ENCODE data around the gene ZNF672. TPM values are rescaled to one million over a fixed set of nuclear protein-coding genes. Genes with fewer than 3 reads are reported as not detected.
"Not testable (repeated sequence)": the region's sequence is repeated elsewhere in the genome, so short reads cannot be mapped to it uniquely, and the experiment has no call there.

The ZNF672 gene
- polyA plus RNA-seq (2013, experiment 1 of 2) = 32.2 TPM
- 32.8 TPM for polyA plus RNA-seq (2013, experiment 2 of 2)

DNA sequence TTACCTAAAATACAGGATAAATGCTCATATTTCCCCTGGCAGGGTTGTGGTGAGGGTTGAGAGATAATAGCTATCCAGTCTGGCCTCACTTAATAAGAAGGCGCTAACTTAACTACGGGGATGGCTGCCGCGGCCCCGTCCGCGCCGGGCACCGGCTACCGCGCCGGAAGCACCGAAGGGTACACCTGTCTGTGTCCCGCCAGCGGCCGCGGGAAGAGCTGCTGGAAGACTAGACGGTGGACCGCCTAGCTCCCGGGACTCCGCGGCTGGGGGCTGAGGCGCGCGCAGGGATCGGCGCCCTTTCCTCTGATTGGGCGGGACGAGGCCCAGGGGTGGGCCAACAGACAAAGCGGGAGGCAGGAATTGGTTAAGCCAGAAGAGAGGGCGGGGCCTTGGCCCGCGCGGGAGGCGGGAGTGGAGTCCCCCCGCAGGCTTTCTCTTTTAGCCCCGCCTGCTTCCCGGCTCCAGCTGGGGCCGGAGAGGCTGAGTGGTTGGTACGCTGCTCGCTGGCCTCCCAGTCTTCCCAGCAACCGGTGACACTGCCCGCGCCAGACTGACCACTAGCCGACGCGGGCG lies at the start of gene ZNF672:
ZNF672 (plus strand) TSS at position 444 of the 576 bp plus-strand sequence. CDS start 9,051 bp downstream, outside the sequence.
- peak within 1 kb of the TSS; percentile 82 to 98 for H3K4me3 ChIP-seq (ENCODE audit: low read length in 2 of 2)
- peak within 1 kb of the TSS; percentile 1 for H3K4ac ChIP-seq (ENCODE audit: low read length)
- H4K8ac ChIP-seq (ENCODE audit: low read depth, low read length) = no peak within 1 kb of the TSS
- H3K79me1 ChIP-seq (ENCODE audit: low read depth, low read length) = peaks cover 3% of the 10 kb centered on the region
- no peak within 1 kb of the TSS for H2BK12ac ChIP-seq (ENCODE audit: low read length)
- peak within 1 kb of the TSS; percentile 91 for H2BK5ac ChIP-seq (ENCODE audit: low read length)
- H3K4me1 ChIP-seq (ENCODE audit: control insufficient read depth in 2 of 2, insufficient read depth in 1 of 2, low read depth in 1 of 2, low read length in 2 of 2) = peaks cover 4% of the 10 kb centered on the region in 2 donors
- H3K27me3 ChIP-seq (ENCODE audit: control insufficient read depth in 3 of 3, insufficient read depth in 3 of 3, low read depth in 1 of 3, low read length in 3 of 3) = no peaks in the 10 kb centered on the region
- H3K23ac ChIP-seq (ENCODE audit: low read depth, low read length, poor library complexity) = peak within 1 kb of the TSS; percentile 37
- WGBS, 2 donors (ENCODE audit: extremely low coverage in 2 of 2, insufficient read length in 2 of 2, insufficient replicate concordance in 1 of 2) = no CpG with 5 or more reads among the region's 48 CpGs
- H3K36me3 ChIP-seq (replicated peaks in 1 of 2; ENCODE audit: control insufficient read depth in 2 of 2, insufficient read depth in 2 of 2, low read length in 2 of 2) = peaks cover 0 to 10% of the 10 kb centered on the region in 2 donors
- H2BK120ac ChIP-seq (ENCODE audit: low read depth, low read length) = no peak within 1 kb of the TSS
- H3K9ac ChIP-seq (ENCODE audit: low read depth, low read length, poor library complexity) = peak within 1 kb of the TSS; percentile 99
- H3K9me3 ChIP-seq (replicated peaks in 1 of 2; ENCODE audit: control insufficient read depth in 2 of 2, insufficient read depth in 1 of 2, low read depth in 1 of 2, low read length in 2 of 2) = no peaks in the 10 kb centered on the region
- H2AFZ ChIP-seq (ENCODE audit: low read length) = peak within 1 kb of the TSS; percentile 94
- H3K14ac ChIP-seq (ENCODE audit: low read length) = peak within 1 kb of the TSS; percentile 78
- no peak within 1 kb of the TSS for H2BK15ac ChIP-seq (ENCODE audit: low read length)
- H3K4me2 ChIP-seq (ENCODE audit: insufficient read depth, low read length, poor library complexity, severe bottlenecking) = peak within 1 kb of the TSS; percentile 72
- peak within 1 kb of the TSS; percentile 24 for H2AK5ac ChIP-seq (ENCODE audit: low read depth, low read length)
- peak within 1 kb of the TSS; percentile 91 for H3K18ac ChIP-seq (ENCODE audit: low read length)
- H4K91ac ChIP-seq (ENCODE audit: low read depth, low read length, poor library complexity) = no peak within 1 kb of the TSS
- peak; percentile 97 for DNase-seq (ENCODE audit: low spot score)
- peak within 1 kb of the TSS; percentile 75 for H3K27ac ChIP-seq (replicated peaks; ENCODE audit: low read length)

DNA sequence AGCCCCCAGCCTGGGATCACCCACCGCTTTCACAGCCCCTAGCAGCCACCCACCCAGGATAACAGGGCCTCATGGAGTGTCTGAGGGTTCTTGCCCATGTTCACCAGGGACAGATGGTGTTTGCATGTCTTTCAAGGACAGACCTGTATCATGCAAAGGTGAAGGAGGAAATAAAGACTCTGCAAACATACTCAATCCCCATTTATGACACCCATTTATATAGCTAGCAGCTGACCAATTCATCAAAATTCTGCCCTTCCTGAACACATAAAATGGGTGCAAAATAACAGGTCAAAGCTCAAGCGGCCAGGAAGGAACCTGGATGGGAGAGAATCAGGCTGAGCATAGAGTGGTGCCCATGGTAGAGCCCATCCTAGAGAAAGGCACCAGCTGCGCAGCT lies 49.7 kb upstream of the ZNF672 start:
- no peaks in the 10 kb centered on the region for H3K27me3 ChIP-seq (ENCODE audit: control insufficient read depth in 3 of 3, insufficient read depth in 3 of 3, low read depth in 1 of 3, low read length in 3 of 3)
- H2BK12ac ChIP-seq (ENCODE audit: low read length) = no peak overlapping the region
- H4K91ac ChIP-seq (ENCODE audit: low read depth, low read length, poor library complexity) = no peak overlapping the region
- H3K36me3 ChIP-seq (replicated peaks in 1 of 2; ENCODE audit: control insufficient read depth in 2 of 2, insufficient read depth in 2 of 2, low read length in 2 of 2) = no peaks in the 10 kb centered on the region
- H3K4me2 ChIP-seq (ENCODE audit: insufficient read depth, low read length, poor library complexity, severe bottlenecking) = no peak overlapping the region
- no peak overlapping the region for H3K4ac ChIP-seq (ENCODE audit: low read length)
- no peak overlapping the region for H3K23ac ChIP-seq (ENCODE audit: low read depth, low read length, poor library complexity)
- H2BK5ac ChIP-seq (ENCODE audit: low read length) = no peak overlapping the region
- H4K8ac ChIP-seq (ENCODE audit: low read depth, low read length) = no peak overlapping the region
- no peak overlapping the region for H3K14ac ChIP-seq (ENCODE audit: low read length)
- H2BK15ac ChIP-seq (ENCODE audit: low read length) = no peak overlapping the region
- no peak overlapping the region for H3K4me3 ChIP-seq (ENCODE audit: low read length in 2 of 2)
- no peaks in the 10 kb centered on the region for H3K4me1 ChIP-seq (ENCODE audit: control insufficient read depth in 2 of 2, insufficient read depth in 1 of 2, low read depth in 1 of 2, low read length in 2 of 2)
- H3K18ac ChIP-seq (ENCODE audit: low read length) = no peak overlapping the region
- H3K27ac ChIP-seq (replicated peaks; ENCODE audit: low read length) = no peak overlapping the region
- no peak overlapping the region for H3K9ac ChIP-seq (ENCODE audit: low read depth, low read length, poor library complexity)
- no peak overlapping the region for H2AFZ ChIP-seq (ENCODE audit: low read length)
- no peaks in the 10 kb centered on the region for H3K79me1 ChIP-seq (ENCODE audit: low read depth, low read length)
- H3K9me3 ChIP-seq (replicated peaks in 1 of 2; ENCODE audit: control insufficient read depth in 2 of 2, insufficient read depth in 1 of 2, low read depth in 1 of 2, low read length in 2 of 2) = peaks cover 0 to 28% of the 10 kb centered on the region in 2 donors
- WGBS, 2 donors (ENCODE audit: extremely low coverage in 2 of 2, insufficient read length in 2 of 2, insufficient replicate concordance in 1 of 2) = no CpG with 5 or more reads among the region's 3 CpGs
- DNase-seq (ENCODE audit: low spot score) = no peak
- H2AK5ac ChIP-seq (ENCODE audit: low read depth, low read length) = no peak overlapping the region
- H2BK120ac ChIP-seq (ENCODE audit: low read depth, low read length) = no peak overlapping the region

DNA sequence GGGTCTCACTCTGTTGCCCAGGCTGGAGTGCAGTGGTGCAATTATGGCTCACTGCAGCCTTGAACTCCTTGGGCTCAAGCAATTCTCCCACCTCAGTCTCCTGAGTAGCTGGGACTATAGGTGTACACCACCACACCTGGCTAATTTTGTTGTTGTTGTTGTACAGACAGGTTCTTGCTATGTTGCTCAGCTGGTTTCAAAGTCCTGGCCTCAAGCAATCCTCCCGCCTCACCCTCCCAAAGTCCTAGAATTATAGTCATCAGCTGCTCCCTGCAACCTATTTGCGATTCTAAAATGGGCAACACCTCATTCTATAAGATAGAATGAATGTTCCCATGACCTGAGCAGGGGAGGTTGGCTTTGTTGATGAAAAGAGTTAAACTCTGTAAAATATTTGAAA lies 48.7 kb upstream of the ZNF672 start:
- not testable (repeated sequence) for H4K8ac ChIP-seq (ENCODE audit: low read depth, low read length); DNase-seq (ENCODE audit: low spot score); H2AFZ ChIP-seq (ENCODE audit: low read length); H4K91ac ChIP-seq (ENCODE audit: low read depth, low read length, poor library complexity); H3K9ac ChIP-seq (ENCODE audit: low read depth, low read length, poor library complexity); H3K27ac ChIP-seq (replicated peaks; ENCODE audit: low read length); H2BK120ac ChIP-seq (ENCODE audit: low read depth, low read length); H2BK12ac ChIP-seq (ENCODE audit: low read length); H3K4ac ChIP-seq (ENCODE audit: low read length); H3K23ac ChIP-seq (ENCODE audit: low read depth, low read length, poor library complexity); H3K36me3 ChIP-seq (replicated peaks in 1 of 2; ENCODE audit: control insufficient read depth in 2 of 2, insufficient read depth in 2 of 2, low read length in 2 of 2); H3K4me2 ChIP-seq (ENCODE audit: insufficient read depth, low read length, poor library complexity, severe bottlenecking); H3K4me3 ChIP-seq (ENCODE audit: low read length in 2 of 2); H2BK5ac ChIP-seq (ENCODE audit: low read length); H3K27me3 ChIP-seq (ENCODE audit: control insufficient read depth in 3 of 3, insufficient read depth in 3 of 3, low read depth in 1 of 3, low read length in 3 of 3); H3K18ac ChIP-seq (ENCODE audit: low read length); H2BK15ac ChIP-seq (ENCODE audit: low read length); H3K4me1 ChIP-seq (ENCODE audit: control insufficient read depth in 2 of 2, insufficient read depth in 1 of 2, low read depth in 1 of 2, low read length in 2 of 2); H2AK5ac ChIP-seq (ENCODE audit: low read depth, low read length); H3K79me1 ChIP-seq (ENCODE audit: low read depth, low read length); H3K14ac ChIP-seq (ENCODE audit: low read length)
- peaks cover 0 to 19% of the 10 kb centered on the region in 2 donors for H3K9me3 ChIP-seq (replicated peaks in 1 of 2; ENCODE audit: control insufficient read depth in 2 of 2, insufficient read depth in 1 of 2, low read depth in 1 of 2, low read length in 2 of 2)
- no CpG with 5 or more reads among the region's 2 CpGs for WGBS, 2 donors (ENCODE audit: extremely low coverage in 2 of 2, insufficient read length in 2 of 2, insufficient replicate concordance in 1 of 2)

DNA sequence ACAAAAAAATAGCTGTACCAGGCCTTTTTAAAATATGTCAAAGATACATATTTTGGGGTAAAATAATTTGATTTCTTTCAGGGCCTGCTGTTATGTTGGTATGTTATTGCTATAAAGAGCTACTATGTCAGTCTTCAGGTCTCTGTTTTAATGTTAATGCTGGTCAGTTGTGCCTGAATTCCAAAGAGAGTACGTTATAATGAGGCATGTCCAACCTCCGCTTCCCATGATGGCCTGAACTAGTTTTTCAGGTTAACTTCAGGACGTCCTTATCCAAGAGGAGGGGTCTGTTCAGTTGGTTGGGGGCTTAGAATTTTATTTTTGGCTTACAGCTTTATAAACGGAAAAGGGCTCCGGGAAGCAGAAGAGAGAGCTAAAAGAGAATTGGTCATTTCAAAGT lies 47.6 kb upstream of the ZNF672 start:
- Histone ChIP-seq H4K91ac (ENCODE audit: low read depth, low read length, poor library complexity) (no peak overlapping the region), H2BK15ac (ENCODE audit: low read length) (no peak overlapping the region), H3K23ac (ENCODE audit: low read depth, low read length, poor library complexity) (no peak overlapping the region), H2BK5ac (ENCODE audit: low read length) (no peak overlapping the region), H3K18ac (ENCODE audit: low read length) (no peak overlapping the region), H3K9ac (ENCODE audit: low read depth, low read length, poor library complexity) (no peak overlapping the region), H4K8ac (ENCODE audit: low read depth, low read length) (no peak overlapping the region), H3K27me3 (ENCODE audit: control insufficient read depth in 3 of 3, insufficient read depth in 3 of 3, low read depth in 1 of 3, low read length in 3 of 3) (no peaks in the 10 kb centered on the region), H3K14ac (ENCODE audit: low read length) (no peak overlapping the region), H3K36me3 (replicated peaks in 1 of 2; ENCODE audit: control insufficient read depth in 2 of 2, insufficient read depth in 2 of 2, low read length in 2 of 2) (no peaks in the 10 kb centered on the region), H3K79me1 (ENCODE audit: low read depth, low read length) (no peaks in the 10 kb centered on the region), H2BK12ac (ENCODE audit: low read length) (no peak overlapping the region), H2AK5ac (ENCODE audit: low read depth, low read length) (no peak overlapping the region), H3K9me3 (replicated peaks in 1 of 2; ENCODE audit: control insufficient read depth in 2 of 2, insufficient read depth in 1 of 2, low read depth in 1 of 2, low read length in 2 of 2) (peaks cover 0 to 15% of the 10 kb centered on the region in 2 donors), H2AFZ (ENCODE audit: low read length) (no peak overlapping the region), H3K4ac (ENCODE audit: low read length) (no peak overlapping the region), H3K4me2 (ENCODE audit: insufficient read depth, low read length, poor library complexity, severe bottlenecking) (no peak overlapping the region), H3K4me3 (ENCODE audit: low read length in 2 of 2) (no peak overlapping the region), H3K4me1 (ENCODE audit: control insufficient read depth in 2 of 2, insufficient read depth in 1 of 2, low read depth in 1 of 2, low read length in 2 of 2) (no peaks in the 10 kb centered on the region), H3K27ac (replicated peaks; ENCODE audit: low read length) (no peak overlapping the region), H2BK120ac (ENCODE audit: low read depth, low read length) (no peak overlapping the region)
- no peak for DNase-seq (ENCODE audit: low spot score)
- WGBS, 2 donors (ENCODE audit: extremely low coverage in 2 of 2, insufficient read length in 2 of 2, insufficient replicate concordance in 1 of 2) = no CpG with 5 or more reads among the region's 5 CpGs

All from neuronal stem cell (in vitro differentiated cells).